ENCODE results near the gene EFCC1.
"Not testable (repeated sequence)": the region's sequence is repeated elsewhere in the genome, so short reads cannot be mapped to it uniquely, and the experiment has no call there.

The EFCC1 gene

GRCh38 chr3:129059311-129059958 lies 58.3 kb downstream of the EFCC1 start:
- no peak for DNase-seq

DNA sequence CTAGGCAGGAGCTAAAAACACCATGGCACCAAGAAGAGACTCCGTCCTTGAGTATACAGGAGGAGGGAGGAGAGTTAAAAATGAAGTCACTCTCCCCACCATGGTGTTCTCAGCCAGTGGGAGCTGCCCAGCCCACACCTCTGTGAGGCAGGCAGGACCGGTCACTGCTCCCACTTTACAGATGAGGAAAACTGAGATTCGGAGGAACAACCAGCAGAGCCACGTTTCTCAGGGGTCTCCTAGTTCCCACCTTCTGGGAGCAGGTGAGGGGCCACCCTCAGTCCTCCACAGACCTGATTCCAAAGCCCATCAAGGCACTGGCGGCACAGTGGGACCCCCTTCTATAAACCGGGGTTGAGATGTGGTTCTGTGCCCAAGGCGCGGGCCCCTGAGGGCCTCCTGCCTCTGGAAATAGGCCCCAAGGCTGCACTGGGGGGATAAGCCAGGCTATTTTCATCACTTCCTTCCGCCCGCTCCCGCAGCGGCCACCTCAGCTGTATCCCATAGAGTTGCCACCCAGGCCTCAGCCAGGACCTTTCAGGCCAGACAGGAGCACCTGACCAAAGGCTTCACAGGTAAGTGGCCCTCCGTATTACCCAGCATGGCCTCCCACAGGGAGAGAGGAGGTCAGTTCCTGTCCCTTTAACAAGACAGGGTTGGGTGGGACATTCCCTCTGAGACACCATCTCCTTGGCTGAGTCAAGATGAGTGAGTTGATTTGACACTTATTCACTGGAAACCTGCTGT lies 59.3 kb downstream of the EFCC1 start, which contains the start of gene GP9:
Gene GP9 (plus strand): TSS at position 504 of the 747 bp plus-strand sequence. CDS start 961 bp downstream, outside the sequence.
- no peak for DNase-seq

GRCh38 chr3:129061023-129061887 lies 60.2 kb downstream of the EFCC1 start:
- no peak for DNase-seq

DNA sequence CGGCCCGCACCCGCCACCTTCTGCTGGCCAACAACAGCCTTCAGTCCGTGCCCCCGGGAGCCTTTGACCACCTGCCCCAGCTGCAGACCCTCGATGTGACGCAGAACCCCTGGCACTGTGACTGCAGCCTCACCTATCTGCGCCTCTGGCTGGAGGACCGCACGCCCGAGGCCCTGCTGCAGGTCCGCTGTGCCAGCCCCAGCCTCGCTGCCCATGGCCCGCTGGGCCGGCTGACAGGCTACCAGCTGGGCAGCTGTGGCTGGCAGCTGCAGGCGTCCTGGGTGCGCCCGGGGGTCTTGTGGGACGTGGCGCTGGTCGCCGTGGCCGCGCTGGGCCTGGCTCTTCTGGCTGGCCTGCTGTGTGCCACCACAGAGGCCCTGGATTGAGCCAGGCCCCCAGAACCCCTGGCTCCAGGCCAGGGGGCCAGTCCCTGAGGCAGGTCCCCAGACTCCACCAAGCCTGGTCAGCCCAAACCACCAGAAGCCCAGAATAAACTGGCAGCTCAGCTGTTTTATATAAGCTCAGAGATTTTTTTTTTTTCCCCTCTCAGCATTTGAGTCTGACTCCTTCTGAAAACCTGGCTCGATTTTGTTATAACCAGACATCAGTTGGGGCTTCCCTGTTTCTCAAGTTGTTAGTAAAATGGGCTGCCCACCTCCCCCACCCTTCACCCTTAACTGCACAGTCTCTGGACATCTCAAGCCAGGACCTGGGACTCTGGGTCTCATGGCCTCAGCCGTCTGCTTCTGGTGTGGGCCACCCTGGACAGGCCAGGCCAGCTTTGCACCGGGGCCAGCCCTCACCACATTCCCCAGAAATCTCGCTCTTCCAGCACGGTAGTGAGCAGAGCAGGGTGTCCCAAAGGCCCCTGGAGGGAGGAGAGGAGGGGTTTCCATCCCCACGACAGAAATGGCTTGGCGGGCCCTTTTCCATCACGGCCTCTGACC lies 61.1 kb downstream of the EFCC1 start:
- DNase-seq = no peak

- no peak for DNase-seq
These were observed 62.1 kb downstream of the EFCC1 start for GRCh38 chr3:129063091-129063640.

DNA sequence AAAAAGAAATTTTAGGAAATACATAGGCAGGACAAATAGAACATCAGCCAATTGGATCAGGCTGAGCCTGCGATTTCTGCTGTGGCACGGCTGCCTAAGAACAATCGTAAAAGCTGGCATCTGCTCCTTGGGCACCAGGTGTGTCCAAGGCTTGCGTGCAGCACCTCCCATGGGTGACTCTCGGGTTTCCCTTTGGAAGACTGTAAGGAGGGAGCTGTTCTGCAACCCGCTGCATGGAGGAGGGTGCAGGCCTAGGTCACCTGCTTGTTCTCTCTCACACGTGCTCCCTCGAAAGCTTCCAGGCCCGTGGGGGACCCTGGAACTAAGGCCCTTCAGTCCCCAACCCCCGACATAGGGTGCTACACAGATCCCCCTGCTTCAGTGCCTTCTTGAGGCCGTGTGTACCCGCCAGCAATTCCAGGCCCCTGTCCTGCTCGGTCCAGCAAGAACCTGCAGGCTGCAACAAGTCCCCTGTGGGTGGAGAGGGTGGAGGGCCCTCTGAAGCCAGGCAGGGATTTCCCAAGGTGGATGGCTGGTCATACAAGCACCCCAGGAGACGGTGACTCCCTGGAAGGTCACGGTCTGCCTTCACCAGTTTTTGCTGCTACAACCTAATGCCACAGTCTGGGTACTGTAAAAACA lies 62.9 kb downstream of the EFCC1 start:
- no peak for DNase-seq

DNA sequence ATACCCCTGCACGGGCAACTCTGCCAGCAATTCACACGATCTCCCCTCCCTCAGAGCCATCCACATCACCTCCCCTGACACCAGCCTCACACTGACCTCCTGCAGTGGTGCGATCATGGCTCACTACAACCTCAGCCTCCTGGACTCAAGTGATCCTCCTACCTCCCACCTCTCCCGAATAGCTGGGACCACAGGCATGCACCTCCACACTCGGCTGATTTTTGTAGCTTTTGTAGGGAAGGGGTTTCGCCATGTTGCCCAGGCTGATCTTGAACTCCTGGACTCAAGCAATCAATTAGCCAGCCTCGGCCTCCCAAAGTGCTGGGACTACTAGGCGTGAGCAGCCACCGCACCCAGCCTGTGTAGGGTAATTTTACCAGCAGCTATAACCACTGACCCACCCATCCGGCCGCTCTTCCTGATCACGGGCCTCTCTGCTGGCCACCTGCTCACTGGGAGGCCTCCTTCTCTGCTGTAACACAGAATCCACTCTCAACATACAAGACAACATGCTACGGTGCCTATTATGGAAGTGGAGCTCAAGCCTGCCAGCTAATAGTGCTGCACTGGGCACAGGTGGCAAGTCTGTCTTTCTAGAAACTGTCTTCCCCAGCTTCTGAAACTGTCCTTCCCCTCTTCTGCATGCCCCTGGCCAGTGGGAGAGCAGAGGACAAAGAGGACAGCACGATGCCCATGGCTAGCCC lies 64.1 kb downstream of the EFCC1 start:
- DNase-seq = no peak

GRCh38 chr3:129065720-129066073 lies 64.6 kb downstream of the EFCC1 start:
- no peak for DNase-seq

- not testable (repeated sequence) for DNase-seq
These were observed 66.6 kb downstream of the EFCC1 start for GRCh38 chr3:129067719-129068118.

GRCh38 chr3:129068291-129068886 lies 67.3 kb downstream of the EFCC1 start:
- DNase-seq = no peak

GRCh38 chr3:129069313-129070085 lies 68.4 kb downstream of the EFCC1 start:
- DNase-seq = not testable (repeated sequence)

GRCh38 chr3:129070086-129070885 lies 69.2 kb downstream of the EFCC1 start:
- no peak for DNase-seq

- no peak for DNase-seq
These were observed 76.1 kb downstream of the EFCC1 start for GRCh38 chr3:129077222-129077621.

DNA sequence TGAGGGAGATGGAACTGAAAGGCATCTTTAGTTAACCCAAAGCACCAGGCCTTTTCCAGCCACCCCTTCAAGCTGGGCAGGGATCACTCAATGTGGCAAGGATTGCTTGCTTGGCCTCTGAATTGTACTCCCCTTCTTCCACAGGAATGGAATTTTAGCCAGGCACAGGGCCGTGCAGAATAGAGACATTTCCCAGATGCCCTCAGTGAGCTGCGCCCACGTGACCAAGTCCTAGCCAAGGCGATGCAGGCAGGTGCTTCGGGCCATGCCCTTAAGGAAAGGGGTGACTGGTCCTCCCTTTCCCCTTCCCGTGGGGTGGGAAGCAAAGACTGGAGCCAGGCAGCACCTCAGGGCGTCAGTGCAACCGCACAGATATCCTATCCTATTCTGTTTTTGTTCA lies 77.4 kb downstream of the EFCC1 start:
- DNase-seq = no peak

DNA sequence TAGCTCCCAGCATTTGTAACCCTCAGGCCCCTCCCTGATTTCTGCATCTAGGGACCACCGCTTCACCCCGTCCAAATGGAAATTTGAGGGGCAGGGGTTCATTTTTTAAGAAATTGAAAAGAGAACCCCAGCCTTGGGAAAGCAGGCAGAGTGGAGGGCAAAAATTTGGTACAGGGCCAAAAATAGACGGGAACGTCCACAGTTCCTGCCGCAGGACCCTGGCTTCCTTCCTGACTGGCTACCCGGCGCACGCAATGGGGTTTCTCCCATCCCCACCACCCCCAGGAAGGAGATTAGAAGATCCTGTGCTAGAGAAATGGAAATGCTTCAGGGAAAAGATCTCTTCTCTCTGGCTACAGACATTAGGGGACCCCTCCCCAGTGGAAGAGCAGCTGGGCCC lies 80.4 kb downstream of the EFCC1 start:
- no peak for DNase-seq

DNA sequence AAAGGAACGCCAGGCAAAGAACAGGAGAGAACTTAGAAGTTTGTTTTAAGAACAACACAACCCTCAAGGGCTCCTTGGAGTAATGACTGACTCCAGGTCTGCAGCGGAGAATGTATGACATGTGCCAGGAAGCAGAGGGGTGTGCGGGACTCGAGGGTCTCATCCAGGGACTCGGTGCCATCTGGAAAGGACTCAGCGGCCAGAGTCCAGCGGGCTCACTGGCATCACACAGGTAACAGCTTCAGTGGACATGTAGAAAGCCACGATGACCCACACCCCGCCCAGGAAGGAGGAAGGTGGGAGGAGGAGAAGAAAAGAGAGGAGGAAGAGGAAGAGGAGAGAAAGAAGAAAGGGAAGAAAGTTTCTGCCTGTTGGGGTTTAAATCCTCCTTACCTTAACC lies 80.9 kb downstream of the EFCC1 start:
- DNase-seq = no peak

DNA sequence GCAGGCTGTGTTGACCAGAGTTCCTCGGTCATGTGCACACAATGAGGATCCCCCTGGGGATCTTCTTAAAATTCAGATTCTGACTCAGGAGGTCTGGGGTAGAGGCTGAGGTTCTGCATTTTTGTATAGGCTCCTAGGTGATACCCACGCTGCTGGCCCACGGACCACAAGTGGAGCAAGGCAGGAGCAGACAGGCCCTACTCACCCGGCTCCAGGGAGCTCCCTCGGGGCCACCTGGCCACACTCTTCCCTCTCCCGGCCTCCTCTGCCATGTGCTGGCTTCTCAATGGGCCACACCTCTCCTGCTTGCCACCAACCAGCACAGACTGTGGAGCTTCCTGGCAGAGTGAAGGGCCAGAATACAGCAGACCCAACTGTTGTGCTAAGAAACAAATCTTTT lies 83.4 kb downstream of the EFCC1 start:
- no peak for DNase-seq

- no peak for DNase-seq
These were observed 84.1 kb downstream of the EFCC1 start for GRCh38 chr3:129085165-129085715.
